NCI-H345 treated with DMSO at 0.1 percent for 48 hours (cell line): ENCODE results near the gene CCDC187.
"Not testable (repeated sequence)": the region's sequence is repeated elsewhere in the genome, so short reads cannot be mapped to it uniquely, and the experiment has no call there.

Experiments used
- DNase-seq: peaks from one replicate; lab custom pipeline; 2025; ENCODE audit not compliant: unreplicated experiment; lab: John Stamatoyannopoulos, UW

The CCDC187 gene

GRCh38 chr9:136270173-136270705, 33.7 kb downstream of the CCDC187 start:
- DNase-seq: no peak

- DNase-seq: no peak
These were observed 35.2 kb downstream of the CCDC187 start for GRCh38 chr9:136268735-136269134.

GRCh38 chr9:136268318-136268717, 35.6 kb downstream of the CCDC187 start:
- no peak for DNase-seq

GRCh38 chr9:136267261-136268111, 36.4 kb downstream of the CCDC187 start:
- no peak for DNase-seq

- not testable (repeated sequence) for DNase-seq
These were observed 37.3 kb downstream of the CCDC187 start for GRCh38 chr9:136266641-136267040.

GRCh38 chr9:136265561-136266355, 38.1 kb downstream of the CCDC187 start:
- no peak for DNase-seq

GRCh38 chr9:136264441-136265405, 39.2 kb downstream of the CCDC187 start:
- DNase-seq: no peak

- DNase-seq: no peak
These were observed 39.9 kb downstream of the CCDC187 start for GRCh38 chr9:136264031-136264430.

GRCh38 chr9:136262671-136263178, 41.2 kb downstream of the CCDC187 start:
- no peak for DNase-seq

- no peak for DNase-seq
These were observed 42.0 kb downstream of the CCDC187 start for GRCh38 chr9:136261686-136262430.

GRCh38 chr9:136260936-136261472, 42.9 kb downstream of the CCDC187 start:
- no peak for DNase-seq

- DNase-seq: no peak
These were observed 43.4 kb downstream of the CCDC187 start for GRCh38 chr9:136260521-136260920.

GRCh38 chr9:136259836-136260235, 44.1 kb downstream of the CCDC187 start:
- DNase-seq: no peak

GRCh38 chr9:136259517-136259813, 44.4 kb downstream of the CCDC187 start:
- DNase-seq: no peak

- no peak for DNase-seq
These were observed 44.9 kb downstream of the CCDC187 start for GRCh38 chr9:136258786-136259516.

GRCh38 chr9:136258299-136258625, 45.6 kb downstream of the CCDC187 start:
- no peak for DNase-seq

- no peak for DNase-seq
These were observed 46.3 kb downstream of the CCDC187 start for GRCh38 chr9:136257381-136258298.
